PC-9 (cell line): ENCODE results near the gene IL4R. TPM values are rescaled to one million over a fixed set of nuclear protein-coding genes. Genes with fewer than 3 reads are reported as not detected.

Source experiments
- BruUV-seq: library from RNA; stranded (reverse); fragments of 400-500 nt; replicated peaks from 2 replicates; lab custom pipeline; 2021; lab: Mats Ljungman, UMichigan
- CTCF ChIA-PET: fragments of 300-600 bp; sonication (Branson Sonifier 250); formaldehyde crosslinking; loops from one replicate; lab custom pipeline; 2022; ENCODE audit warnings: antibody characterized with exemption; lab: Charles Lee
- POLR2A ChIA-PET: fragments of 300-600 bp; sonication (Branson Sonifier 250); formaldehyde crosslinking; loops from one replicate; lab custom pipeline; 2022; ENCODE audit warnings: antibody characterized with exemption; ENCODE audit not compliant: unreplicated experiment; lab: Charles Lee
- DNase-seq, 2 experiments: peaks; one replicate each; pipeline versions ENCODE4 v3.0.0 to v3.0.0-alpha.2; 2015 to 2022; ENCODE audit warnings: mixed read lengths in 1 of 2
- H2AFZ ChIP-seq: fragments of 200-600 bp; sonication (generic); 2 replicates; pipeline ENCODE4 v1.8.1; 2017; ENCODE audit warnings: antibody characterized with exemption
- H3F3A ChIP-seq: fragments of 200-600 bp; sonication (generic); 2 replicates; pipeline ENCODE4 v1.8.1; 2017; ENCODE audit warnings: antibody characterized with exemption, mild to moderate bottlenecking, low read depth; ENCODE audit not compliant: insufficient read depth
- H3K27ac ChIP-seq: fragments of 200-600 bp; sonication (generic); 2 replicates; pipeline ENCODE4 v1.6.1; 2016; ENCODE audit warnings: mixed run types
- H3K27me3 ChIP-seq: fragments of 200-600 bp; sonication (generic); 2 replicates; pipeline ENCODE4 v1.6.1; 2016; ENCODE audit warnings: low read depth, mixed run types; ENCODE audit not compliant: insufficient read depth
- H3K36me3 ChIP-seq: fragments of 200-600 bp; sonication (generic); 2 replicates; pipeline ENCODE4 v1.6.1; 2016; ENCODE audit warnings: low read depth, mixed run types
- H3K4me1 ChIP-seq: fragments of 200-600 bp; sonication (generic); replicated peaks from 2 replicates; pipeline ENCODE4 v1.6.1; 2016; ENCODE audit warnings: mixed run types; ENCODE audit not compliant: insufficient read depth
- H3K4me2 ChIP-seq: fragments of 200-600 bp; sonication (generic); 2 replicates; pipeline ENCODE4 v1.6.1; 2017; ENCODE audit warnings: mixed run types
- H3K4me3 ChIP-seq: fragments of 200-600 bp; sonication (generic); 2 replicates; pipeline ENCODE4 v1.6.1; 2016; ENCODE audit warnings: mixed run types
- H3K79me2 ChIP-seq: fragments of 200-600 bp; sonication (generic); 2 replicates; pipeline ENCODE4 v1.6.1; 2017; ENCODE audit warnings: low read depth, mixed run types
- H3K9me2 ChIP-seq: fragments of 200-600 bp; sonication (generic); 2 replicates; pipeline ENCODE4 v1.8.1; 2017; ENCODE audit warnings: mild to moderate bottlenecking; ENCODE audit not compliant: insufficient read depth
- H3K9me3 ChIP-seq: fragments of 200-600 bp; sonication (generic); 2 replicates; pipeline ENCODE4 v1.8.1; 2016; ENCODE audit warnings: low read depth; ENCODE audit not compliant: insufficient read depth
- H4K20me1 ChIP-seq: fragments of 200-600 bp; sonication (generic); 2 replicates; pipeline ENCODE4 v1.8.1; 2017; ENCODE audit not compliant: insufficient read depth
- CTCF ChIP-seq: fragments of 200-600 bp; sonication (generic); conservative IDR thresholded peaks from 2 replicates; pipeline ENCODE4 v1.6.1; 2017; ENCODE audit warnings: mixed run types, antibody characterized with exemption, mild to moderate bottlenecking, moderate library complexity
- EZH2 ChIP-seq: fragments of 200-600 bp; sonication (generic); IDR thresholded peaks from 2 replicates; pipeline ENCODE4 v1.8.0; 2017; ENCODE audit warnings: antibody characterized with exemption, low read depth
- intact Hi-C: fragments of 100-400 bp; cut with micrococcal nuclease; formaldehyde crosslinking; loops from one replicate; pipeline ENCODE4 v1.10.0; 2022; ENCODE audit not compliant: unreplicated experiment
- total RNA-seq: library from RNA; stranded (reverse); gene quantifications from 2 replicates; pipeline ENCODE4 v1.2.3, GENCODE V29; 2021

IL4R gene
- total RNA-seq, 1 experiment from 2014 or later = 76.5 TPM

- no TSS peak for BruUV-seq
- H3K27ac ChIP-seq = peak overlapping the region; percentile 60
- H3K4me1 ChIP-seq = peaks cover 20% of the 10 kb centered on the region
- POLR2A ChIA-PET = no interaction called here
- H3K9me2 ChIP-seq = no peaks in the 10 kb centered on the region
- TF ChIP-seq CTCF = no peak
- TF ChIP-seq EZH2 = no peak
- no peaks in the 10 kb centered on the region for H4K20me1 ChIP-seq
- no peak overlapping the region for H3K4me3 ChIP-seq
- peak overlapping the region; percentile 35 for H3K4me2 ChIP-seq
- H3F3A ChIP-seq = peaks cover 18% of the 10 kb centered on the region; the same call in 1 of the 2 replicates
- intact Hi-C loops = loop anchor here (1.0 kb wide), 1 partner anchor 17 kb away; the partner anchor contains the start of gene NSMCE1
- H3K27me3 ChIP-seq = no peaks in the 10 kb centered on the region
- H3K79me2 ChIP-seq = no peaks in the 10 kb centered on the region
- no peaks in the 10 kb centered on the region for H3K36me3 ChIP-seq
- no peak overlapping the region; the same call in 1 of the 2 replicates for H2AFZ ChIP-seq
- no peak for DNase-seq
- CTCF ChIA-PET = interaction anchor here (1.0 kb wide), 1 partner anchor 51 kb away, joined by 5 read pairs; no protein-coding TSS in a partner anchor
- H3K9me3 ChIP-seq = 0 out of 2 replicates have a peak, but pooled peaks cover 3% of the 10 kb centered on the region
Measured at GRCh38 chr16:27285676-27286196, 28.0 kb upstream of the IL4R start.

GRCh38 chr16:27286451-27286850 is 27.3 kb upstream of the IL4R start:
- POLR2A ChIA-PET = interaction anchor here (0.6 kb wide), 1 partner anchor 93 kb away, joined by 8 read pairs; no protein-coding TSS in a partner anchor
- intact Hi-C loops = loop anchor here (1.0 kb wide), 1 partner anchor 18 kb away; the partner anchor contains the start of gene NSMCE1
- Histone ChIP-seq H3K36me3 (no peaks in the 10 kb centered on the region), H3K4me1 (peaks cover 20% of the 10 kb centered on the region), H2AFZ (no peak overlapping the region; the same call in 1 of the 2 replicates), H4K20me1 (no peaks in the 10 kb centered on the region), H3K27ac (peak overlapping the region; percentile 60), H3K4me2 (peak overlapping the region; percentile 35), H3F3A (peaks cover 18% of the 10 kb centered on the region; the same call in 1 of the 2 replicates), H3K27me3 (no peaks in the 10 kb centered on the region), H3K4me3 (no peak overlapping the region), H3K9me2 (no peaks in the 10 kb centered on the region), H3K79me2 (no peaks in the 10 kb centered on the region), H3K9me3 (0 out of 2 replicates have a peak, but pooled peaks cover 3% of the 10 kb centered on the region)
- TF ChIP-seq EZH2 (no peak), CTCF (no peak)
- no TSS peak for BruUV-seq
- CTCF ChIA-PET = no interaction called here
- peak; percentile 58 to 88 for DNase-seq

- H3K9me2 ChIP-seq = no peaks in the 10 kb centered on the region
- H3K9me3 ChIP-seq = 0 out of 2 replicates have a peak, but pooled peaks cover 3% of the 10 kb centered on the region
- H3K4me1 ChIP-seq = peaks cover 20% of the 10 kb centered on the region
- CTCF ChIA-PET = no interaction called here
- H3F3A ChIP-seq = peaks cover 18% of the 10 kb centered on the region; the same call in 1 of the 2 replicates
- H3K27me3 ChIP-seq = no peaks in the 10 kb centered on the region
- POLR2A ChIA-PET = no interaction called here
- no peak for DNase-seq
- intact Hi-C loops = no loop called here
- no TSS peak for BruUV-seq
- H3K4me2 ChIP-seq = peak overlapping the region; percentile 35; the same call in 1 of the 2 replicates
- H3K79me2 ChIP-seq = no peaks in the 10 kb centered on the region
- no peaks in the 10 kb centered on the region for H3K36me3 ChIP-seq
- H2AFZ ChIP-seq = no peak overlapping the region
- H3K4me3 ChIP-seq = no peak overlapping the region
- TF ChIP-seq EZH2 (no peak), CTCF (no peak)
- peak overlapping the region; percentile 60 for H3K27ac ChIP-seq
- no peaks in the 10 kb centered on the region for H4K20me1 ChIP-seq
Measured at GRCh38 chr16:27287051-27287811, 26.5 kb upstream of the IL4R start.
